Measurements from ENCODE around the gene ANXA5.

DNA sequence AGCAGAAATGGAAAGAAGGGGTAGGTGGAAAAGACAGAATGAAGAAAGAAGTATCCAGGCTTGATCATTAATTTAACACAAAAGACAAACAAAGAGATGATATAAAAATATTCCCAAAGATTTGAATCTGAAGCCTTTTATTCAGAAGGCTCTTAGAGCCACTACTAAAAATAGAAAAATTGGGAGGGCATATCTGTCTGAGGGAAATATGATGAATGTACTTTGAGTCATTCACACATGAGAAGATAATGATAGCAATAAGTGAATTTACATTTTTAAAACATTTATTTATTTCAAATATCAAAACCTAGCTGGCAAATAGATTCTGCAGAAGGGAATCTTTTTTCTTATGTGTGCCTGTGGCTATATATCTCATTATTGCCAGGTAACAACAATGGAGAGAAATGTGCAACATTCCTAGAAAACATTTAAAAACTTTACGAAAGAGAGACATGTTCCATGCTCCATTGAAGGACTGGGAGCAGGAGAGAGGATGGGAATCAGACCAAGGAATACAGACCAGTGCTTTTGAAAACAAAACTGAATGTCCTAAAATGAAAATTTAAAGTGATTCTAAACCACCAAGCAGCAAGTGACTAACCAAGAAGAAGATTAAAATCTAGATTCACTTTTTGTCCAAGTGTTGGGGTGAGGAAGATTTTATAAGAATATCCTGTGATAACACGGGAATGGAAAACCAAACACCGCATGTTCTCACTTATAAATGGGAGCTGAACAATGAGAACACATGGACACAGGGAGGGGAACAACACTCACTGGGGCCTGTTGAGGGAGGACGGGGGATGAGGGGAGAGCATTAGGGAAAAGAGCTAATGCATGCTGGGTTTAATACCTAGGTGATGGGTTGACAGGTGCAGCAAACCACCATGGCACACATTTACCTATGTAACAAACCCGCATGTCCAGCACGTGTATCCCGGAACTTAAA, 41.2 kb downstream of the ANXA5 start:
- TF ChIP-seq, protein P1, sequence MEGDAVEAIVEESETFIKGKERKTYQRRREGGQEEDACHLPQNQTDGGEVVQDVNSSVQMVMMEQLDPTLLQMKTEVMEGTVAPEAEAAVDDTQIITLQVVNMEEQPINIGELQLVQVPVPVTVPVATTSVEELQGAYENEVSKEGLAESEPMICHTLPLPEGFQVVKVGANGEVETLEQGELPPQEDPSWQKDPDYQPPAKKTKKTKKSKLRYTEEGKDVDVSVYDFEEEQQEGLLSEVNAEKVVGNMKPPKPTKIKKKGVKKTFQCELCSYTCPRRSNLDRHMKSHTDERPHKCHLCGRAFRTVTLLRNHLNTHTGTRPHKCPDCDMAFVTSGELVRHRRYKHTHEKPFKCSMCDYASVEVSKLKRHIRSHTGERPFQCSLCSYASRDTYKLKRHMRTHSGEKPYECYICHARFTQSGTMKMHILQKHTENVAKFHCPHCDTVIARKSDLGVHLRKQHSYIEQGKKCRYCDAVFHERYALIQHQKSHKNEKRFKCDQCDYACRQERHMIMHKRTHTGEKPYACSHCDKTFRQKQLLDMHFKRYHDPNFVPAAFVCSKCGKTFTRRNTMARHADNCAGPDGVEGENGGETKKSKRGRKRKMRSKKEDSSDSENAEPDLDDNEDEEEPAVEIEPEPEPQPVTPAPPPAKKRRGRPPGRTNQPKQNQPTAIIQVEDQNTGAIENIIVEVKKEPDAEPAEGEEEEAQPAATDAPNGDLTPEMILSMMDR (conservative IDR thresholded peaks at IDR 0.05) = no peak
- TF ChIP-seq EZH2 (IDR thresholded peaks at IDR 0.05; ENCODE audit: low read depth) = no peak

Data from PC-9 (cell line).